OCI-LY7 (cell line): ENCODE data around the gene NRG2. TPM values are rescaled to one million over a fixed set of nuclear protein-coding genes. Genes with fewer than 3 reads are reported as not detected.

Source experiments
- BruUV-seq: library from RNA; stranded (reverse); fragments of 400-500 nt; replicated peaks from 2 replicates; lab custom pipeline; 2021; lab: Mats Ljungman, UMichigan
- CTCF ChIA-PET: fragments of 300-600 bp; sonication (Branson Sonifier 250); formaldehyde crosslinking; loops from one replicate; lab custom pipeline; 2022; ENCODE audit warnings: antibody characterized with exemption; ENCODE audit not compliant: unreplicated experiment; lab: Charles Lee
- POLR2A ChIA-PET: fragments of 300-600 bp; sonication (Branson Sonifier 250); formaldehyde crosslinking; loops from one replicate; lab custom pipeline; 2022; ENCODE audit warnings: antibody characterized with exemption; lab: Charles Lee
- DNase-seq: peaks from one replicate; pipeline ENCODE4 v3.0.0-alpha.2; 2015; ENCODE audit warnings: low spot score
- H2AFZ ChIP-seq: fragments of 200-600 bp; sonication (generic), shearing (Covaris generic); 2 replicates; pipeline ENCODE4 v1.6.1; 2014; ENCODE audit warnings: mild to moderate bottlenecking, antibody characterized with exemption, low read length, moderate library complexity
- H3K27ac ChIP-seq: fragments of 200-600 bp; sonication (generic); 2 replicates; pipeline ENCODE4 v1.5.1; 2014; ENCODE audit warnings: mixed run types, low read depth, mild to moderate bottlenecking, moderate library complexity, low read length, inconsistent platforms; ENCODE audit not compliant: poor library complexity, severe bottlenecking
- H3K36me3 ChIP-seq: fragments of 200-600 bp; sonication (generic); 2 replicates; pipeline ENCODE4 v1.6.1; 2014; ENCODE audit warnings: mild to moderate bottlenecking, antibody characterized with exemption, low read length, moderate library complexity, mixed read lengths; ENCODE audit not compliant: insufficient read depth
- H3K4me1 ChIP-seq: fragments of 200-600 bp; sonication (generic); 2 replicates; pipeline ENCODE4 v1.5.1; 2014; ENCODE audit warnings: mild to moderate bottlenecking, low read length; ENCODE audit not compliant: insufficient read depth, poor library complexity, severe bottlenecking
- H3K4me2 ChIP-seq: fragments of 200-600 bp; sonication (generic); 2 replicates; pipeline ENCODE4 v1.6.1; 2014; ENCODE audit warnings: mild to moderate bottlenecking, low read length
- H3K4me3 ChIP-seq: fragments of 200-600 bp; sonication (generic); 2 replicates; pipeline ENCODE4 v1.5.1; 2014; ENCODE audit warnings: mild to moderate bottlenecking, low read depth, low read length; ENCODE audit not compliant: poor library complexity, severe bottlenecking
- H3K79me2 ChIP-seq: fragments of 200-600 bp; sonication (generic); 2 replicates; pipeline ENCODE4 v1.6.1; 2016; ENCODE audit warnings: low read depth, mild to moderate bottlenecking, low read length, moderate library complexity, mixed read lengths; ENCODE audit not compliant: insufficient read depth
- H3K9me2 ChIP-seq: fragments of 200-600 bp; sonication (generic); 2 replicates; pipeline ENCODE4 v1.6.1; 2016; ENCODE audit warnings: mild to moderate bottlenecking, low read length, mixed read lengths; ENCODE audit not compliant: insufficient read depth
- H3K9me3 ChIP-seq: fragments of 200-600 bp; sonication (generic); 2 replicates; pipeline ENCODE4 v1.6.1; 2014; ENCODE audit warnings: mild to moderate bottlenecking, mixed run types, low read length, mixed read lengths
- H4K20me1 ChIP-seq: fragments of 200-600 bp; sonication (generic); 2 replicates; pipeline ENCODE4 v1.6.1; 2014; ENCODE audit warnings: mild to moderate bottlenecking, antibody characterized with exemption, low read length, moderate library complexity, mixed read lengths; ENCODE audit not compliant: insufficient read depth
- CTCF ChIP-seq: fragments of 200-600 bp; sonication (generic); conservative IDR thresholded peaks from 2 replicates; pipeline ENCODE4 v1.5.1; 2014; ENCODE audit warnings: mild to moderate bottlenecking, antibody characterized with exemption, low read length, moderate library complexity, mixed read lengths
- EZH2phosphoT487 ChIP-seq: fragments of 200-600 bp; sonication (generic); IDR thresholded peaks from 2 replicates; pipeline ENCODE4 v1.6.1; 2018; ENCODE audit warnings: low read depth, borderline replicate concordance, mild to moderate bottlenecking, mixed run types, antibody characterized with exemption, low read length, moderate library complexity, mixed read lengths
- intact Hi-C: fragments of 100-400 bp; cut with micrococcal nuclease; formaldehyde crosslinking; loops from one replicate; pipeline ENCODE4 v1.10.0; 2022; ENCODE audit not compliant: unreplicated experiment
- total RNA-seq, 2 experiments: library from RNA; depleted of rRNA in 1 of 2; stranded (reverse); fragments of >200 nt in 1 of 2; shearing (Covaris generic) in 1 of 2; gene quantifications; 2 replicates each; pipeline ENCODE4 v1.2.3, GENCODE V29; 2014 to 2022

Gene NRG2
- total RNA-seq, 2 experiments from 2014 or later, result 1.7 TPM; not detected in 1

GRCh38 chr5:140040358-140040757 is 2.7 kb downstream of the NRG2 start:
- Histone ChIP-seq H3K4me3 (no peak overlapping the region), H3K4me2 (no peak overlapping the region), H3K9me2 (no peaks in the 10 kb centered on the region), H2AFZ (no peak overlapping the region), H3K9me3 (no peaks in the 10 kb centered on the region), H3K36me3 (no peaks in the 10 kb centered on the region), H3K79me2 (no peaks in the 10 kb centered on the region), H4K20me1 (no peaks in the 10 kb centered on the region), H3K4me1 (peaks cover 12% of the 10 kb centered on the region), H3K27ac (no peak overlapping the region)
- DNase-seq, result no peak
- ChIA-PET CTCF (no interaction called here), POLR2A (interaction anchor here (1.4 kb wide), 1 partner anchor 12 kb away, joined by 3 read pairs; no protein-coding TSS in a partner anchor)
- TF ChIP-seq CTCF (no peak), EZH2phosphoT487 (no peak)
- intact Hi-C loops, result no loop called here
- no TSS peak for BruUV-seq

- H4K20me1 ChIP-seq, result no peaks in the 10 kb centered on the region
- no peaks in the 10 kb centered on the region for H3K9me2 ChIP-seq
- no peaks in the 10 kb centered on the region for H3K79me2 ChIP-seq
- no peak for DNase-seq
- H3K4me1 ChIP-seq, result peaks cover 12% of the 10 kb centered on the region
- intact Hi-C loops, result no loop called here
- ChIA-PET CTCF (no interaction called here), POLR2A (no interaction called here)
- H3K4me3 ChIP-seq, result no peak overlapping the region
- H3K9me3 ChIP-seq, result no peaks in the 10 kb centered on the region
- no peak overlapping the region for H3K27ac ChIP-seq
- BruUV-seq, result no TSS peak
- no peak for TF ChIP-seq CTCF
- TF ChIP-seq EZH2phosphoT487, result no peak
- no peak overlapping the region; the same call in 1 of the 2 replicates for H2AFZ ChIP-seq
- H3K36me3 ChIP-seq, result no peaks in the 10 kb centered on the region
- H3K4me2 ChIP-seq, result no peak overlapping the region
Measured at GRCh38 chr5:140039561-140039960, 3.5 kb downstream of the NRG2 start.

- no peaks in the 10 kb centered on the region for H3K36me3 ChIP-seq
- H3K79me2 ChIP-seq, result no peaks in the 10 kb centered on the region
- TF ChIP-seq EZH2phosphoT487 (no peak), CTCF (no peak)
- intact Hi-C loops, result no loop called here
- peak overlapping the region; percentile 7; the same call in 1 of the 2 replicates for H2AFZ ChIP-seq
- H3K4me1 ChIP-seq, result peaks cover 12% of the 10 kb centered on the region
- no peaks in the 10 kb centered on the region for H4K20me1 ChIP-seq
- DNase-seq, result no peak
- H3K4me3 ChIP-seq, result peak overlapping the region; percentile 13
- ChIA-PET CTCF (no interaction called here), POLR2A (interaction anchor here (0.7 kb wide), 1 partner anchor 1423 kb away, joined by 3 read pairs; no protein-coding TSS in a partner anchor)
- no peaks in the 10 kb centered on the region for H3K9me2 ChIP-seq
- H3K9me3 ChIP-seq, result no peaks in the 10 kb centered on the region
- no TSS peak for BruUV-seq
- peak overlapping the region; percentile 25; the same call in 1 of the 2 replicates for H3K4me2 ChIP-seq
- H3K27ac ChIP-seq, result no peak overlapping the region
Measured at GRCh38 chr5:140038373-140038957, 4.6 kb downstream of the NRG2 start.
